22Rv1 (cell line): ENCODE measurements around the gene TNC.

ENCODE experiments used
- H3K27ac ChIP-seq: fragments of 450-650 bp; 2 replicates; pipeline ENCODE4 v1.5.1; 2017
- CTCF ChIP-seq: fragments of 450-650 bp; IDR thresholded peaks from 2 replicates; pipeline ENCODE4 v1.5.1; 2017; ENCODE audit warnings: mild to moderate bottlenecking
- ZFX ChIP-seq: fragments of 450-650 bp; IDR thresholded peaks from 2 replicates; pipeline ENCODE4 v1.6.1; 2017; ENCODE audit warnings: antibody characterized with exemption, borderline replicate concordance

The TNC gene

GRCh38 chr9:115144706-115145105 is 26.7 kb upstream of the TNC start:
- TF ChIP-seq ZFX (no peak), CTCF (no peak)
- H3K27ac ChIP-seq, result no peak overlapping the region

- no peak for TF ChIP-seq CTCF
- no peak for TF ChIP-seq ZFX
- H3K27ac ChIP-seq, result no peak overlapping the region
Observed at GRCh38 chr9:115143689-115144088, 25.7 kb upstream of the TNC start.

DNA sequence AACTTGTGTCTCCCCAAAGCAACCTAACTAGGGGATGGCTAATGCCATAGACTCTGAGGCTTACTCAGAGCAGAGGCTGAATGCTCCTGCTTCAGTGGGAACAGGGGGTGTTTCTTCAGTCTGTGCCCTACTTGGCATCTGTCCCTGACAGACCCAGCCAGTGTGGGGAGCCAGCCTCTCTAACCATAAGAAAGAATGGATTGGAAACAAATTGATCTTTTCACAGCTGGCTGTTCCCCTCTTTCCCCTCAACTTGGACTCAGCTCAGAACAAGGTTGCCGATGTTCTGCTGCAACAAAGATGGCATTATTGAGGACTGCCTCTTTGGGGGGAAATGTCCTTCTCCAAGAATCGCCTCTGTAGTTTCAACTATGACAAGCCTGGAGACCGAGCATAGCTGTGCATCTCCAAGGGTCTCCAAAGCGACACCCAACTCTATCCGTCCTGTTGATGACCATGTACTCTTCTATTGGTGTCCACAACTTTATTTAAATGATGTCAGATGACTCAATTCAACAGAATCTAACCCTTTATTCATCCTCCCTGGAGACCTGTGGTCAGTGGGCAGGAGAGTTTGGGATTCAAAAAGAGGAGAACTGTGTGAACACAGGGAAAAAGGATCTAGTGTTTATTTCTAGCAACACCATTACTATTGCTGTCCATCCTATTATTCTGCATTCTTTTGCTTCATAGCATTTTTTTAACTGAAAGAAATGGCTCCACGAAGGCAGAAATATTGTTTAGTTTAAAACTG is 24.7 kb upstream of the TNC start:
- no peak overlapping the region for H3K27ac ChIP-seq
- TF ChIP-seq CTCF, result no peak
- TF ChIP-seq ZFX, result no peak

- TF ChIP-seq CTCF (no peak), ZFX (no peak)
Observed at GRCh38 chr9:115142090-115142489, 24.1 kb upstream of the TNC start.

GRCh38 chr9:115141612-115142011 is 23.7 kb upstream of the TNC start:
- no peak for TF ChIP-seq ZFX
- no peak for TF ChIP-seq CTCF
- no peak overlapping the region for H3K27ac ChIP-seq

More at GRCh38 chr9:115142090-115142489, 24.1 kb upstream of the TNC start:
- H3K27ac ChIP-seq, result no peak overlapping the region

- TF ChIP-seq CTCF, result no peak
- TF ChIP-seq ZFX, result no peak
- H3K27ac ChIP-seq, result no peak overlapping the region
Observed at GRCh38 chr9:115138151-115138550, 20.2 kb upstream of the TNC start.

- no peak for TF ChIP-seq ZFX
- TF ChIP-seq CTCF, result no peak
- no peak overlapping the region for H3K27ac ChIP-seq
Observed at GRCh38 chr9:115137526-115137925, 19.6 kb upstream of the TNC start.
